Measurements from ENCODE around the gene TMEM176B. TPM values are rescaled to one million over a fixed set of nuclear protein-coding genes. Genes with fewer than 3 reads are reported as not detected.

Gene TMEM176B
- total RNA-seq, 2 donors from 2014 or later, result 21.0 to 25.2 TPM

DNA sequence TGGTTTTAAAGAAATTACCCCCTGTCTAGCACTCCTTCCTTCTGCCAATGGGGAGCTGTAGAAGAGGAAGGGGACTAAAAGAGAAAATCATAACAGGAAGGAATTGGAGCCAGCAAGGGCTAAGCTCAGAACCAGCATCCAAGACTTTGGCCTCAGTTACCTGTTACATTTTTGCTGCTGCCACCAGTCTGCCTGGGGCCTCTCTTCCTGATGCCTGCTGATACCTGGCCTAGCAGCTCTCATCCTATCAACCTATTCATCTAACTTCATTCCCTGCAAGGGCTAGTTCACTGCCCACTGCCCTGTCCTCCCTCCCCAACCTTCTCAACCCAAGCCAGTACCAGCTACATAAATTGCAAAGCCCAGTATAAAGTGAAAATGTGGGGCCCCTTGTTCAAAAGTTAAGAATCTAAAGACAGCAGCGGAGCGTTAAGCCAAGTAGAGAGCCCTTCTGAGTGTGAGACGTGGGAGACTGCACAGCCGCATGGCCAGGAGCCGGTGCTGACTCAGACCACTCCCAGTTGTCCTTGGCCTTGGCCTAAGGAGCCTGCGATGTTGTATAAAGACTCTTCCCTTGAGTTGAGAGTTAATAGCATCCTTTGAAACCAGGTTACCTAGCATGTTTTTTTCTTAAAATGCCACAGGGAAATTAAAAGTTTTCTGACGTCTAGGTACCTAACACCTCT is 38.9 kb upstream of the TMEM176B start:
- Histone ChIP-seq H3K4me1 (ENCODE audit: control insufficient read depth in 1 of 2, low read depth in 2 of 2) (no peaks in the 10 kb centered on the region), H3K4me3 (no peak overlapping the region), H3K27ac (no peak overlapping the region), H3K36me3 (no peaks in the 10 kb centered on the region), H3K27me3 (replicated peaks; ENCODE audit: insufficient read depth) (no peaks in the 10 kb centered on the region), H3K9me3 (no peaks in the 10 kb centered on the region)
- TF ChIP-seq, protein P1, sequence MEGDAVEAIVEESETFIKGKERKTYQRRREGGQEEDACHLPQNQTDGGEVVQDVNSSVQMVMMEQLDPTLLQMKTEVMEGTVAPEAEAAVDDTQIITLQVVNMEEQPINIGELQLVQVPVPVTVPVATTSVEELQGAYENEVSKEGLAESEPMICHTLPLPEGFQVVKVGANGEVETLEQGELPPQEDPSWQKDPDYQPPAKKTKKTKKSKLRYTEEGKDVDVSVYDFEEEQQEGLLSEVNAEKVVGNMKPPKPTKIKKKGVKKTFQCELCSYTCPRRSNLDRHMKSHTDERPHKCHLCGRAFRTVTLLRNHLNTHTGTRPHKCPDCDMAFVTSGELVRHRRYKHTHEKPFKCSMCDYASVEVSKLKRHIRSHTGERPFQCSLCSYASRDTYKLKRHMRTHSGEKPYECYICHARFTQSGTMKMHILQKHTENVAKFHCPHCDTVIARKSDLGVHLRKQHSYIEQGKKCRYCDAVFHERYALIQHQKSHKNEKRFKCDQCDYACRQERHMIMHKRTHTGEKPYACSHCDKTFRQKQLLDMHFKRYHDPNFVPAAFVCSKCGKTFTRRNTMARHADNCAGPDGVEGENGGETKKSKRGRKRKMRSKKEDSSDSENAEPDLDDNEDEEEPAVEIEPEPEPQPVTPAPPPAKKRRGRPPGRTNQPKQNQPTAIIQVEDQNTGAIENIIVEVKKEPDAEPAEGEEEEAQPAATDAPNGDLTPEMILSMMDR (IDR thresholded peaks at IDR 0.05), result no peak
- ATAC-seq (ENCODE audit: insufficient number of reproducible peaks, low FRiP score, low read depth), result no peak
- DNase-seq (ENCODE audit: low spot score), result no peak

DNA sequence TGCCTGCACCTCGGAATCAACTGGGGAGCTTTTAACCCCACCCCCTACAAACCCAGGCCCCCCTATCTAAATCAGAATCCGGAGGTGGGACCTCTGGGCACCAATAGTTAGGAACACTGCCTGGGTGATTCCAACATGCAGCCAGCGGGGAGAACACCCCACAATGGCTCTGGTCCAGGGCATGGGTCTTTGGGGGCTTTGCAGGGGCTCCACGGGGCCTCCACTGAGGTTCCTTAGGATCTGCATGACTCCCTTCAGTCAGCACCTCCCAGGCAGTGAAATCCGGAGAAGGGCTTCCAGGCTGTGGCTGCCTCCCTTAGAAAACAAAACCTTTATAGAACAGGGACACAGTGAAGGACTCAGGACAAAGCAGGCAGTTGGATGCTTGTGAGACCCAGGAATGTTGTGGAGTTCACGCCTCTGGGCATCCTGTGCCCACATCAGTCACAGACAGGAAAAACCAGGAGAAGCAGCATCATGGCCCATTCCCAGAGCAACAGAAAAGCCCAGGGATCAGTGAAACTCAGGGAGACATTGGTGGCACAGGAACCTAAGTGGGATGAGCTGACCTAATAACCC is 35.6 kb upstream of the TMEM176B start:
- no peaks in the 10 kb centered on the region for H3K4me1 ChIP-seq (ENCODE audit: control insufficient read depth in 1 of 2, low read depth in 2 of 2)
- no peaks in the 10 kb centered on the region for H3K36me3 ChIP-seq
- no peak overlapping the region for H3K4me3 ChIP-seq
- TF ChIP-seq, protein P1 (IDR thresholded peaks at IDR 0.05), result no peak
- DNase-seq (ENCODE audit: low spot score) (no peak), ATAC-seq (ENCODE audit: insufficient number of reproducible peaks, low FRiP score, low read depth) (no peak)
- H3K27me3 ChIP-seq (replicated peaks; ENCODE audit: insufficient read depth), result no peaks in the 10 kb centered on the region
- no peaks in the 10 kb centered on the region for H3K9me3 ChIP-seq
- no peak overlapping the region for H3K27ac ChIP-seq

DNA sequence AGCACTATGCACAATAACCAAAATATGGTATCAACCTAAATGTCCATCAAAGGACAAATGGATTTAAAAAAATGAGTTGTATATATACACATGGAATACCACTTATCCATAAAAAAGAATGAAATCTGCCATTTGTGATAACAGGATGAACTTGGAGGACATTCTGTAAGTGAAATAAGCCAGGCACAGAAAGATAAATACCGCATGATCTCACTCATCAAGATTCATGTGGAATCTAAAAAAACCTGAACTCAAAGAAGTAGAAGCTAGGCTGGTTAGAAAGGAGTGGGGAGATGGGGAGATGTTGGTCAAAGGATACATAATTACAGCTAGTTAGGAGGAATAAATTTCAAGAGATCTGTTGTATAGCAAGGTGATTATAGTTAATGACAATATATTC is 34.9 kb upstream of the TMEM176B start:
- H3K27ac ChIP-seq, result no peak overlapping the region
- H3K4me1 ChIP-seq (ENCODE audit: control insufficient read depth in 1 of 2, low read depth in 2 of 2), result no peaks in the 10 kb centered on the region
- ATAC-seq (ENCODE audit: insufficient number of reproducible peaks, low FRiP score, low read depth), result no peak
- H3K36me3 ChIP-seq, result no peaks in the 10 kb centered on the region
- TF ChIP-seq, protein P1 (IDR thresholded peaks at IDR 0.05), result no peak
- H3K27me3 ChIP-seq (replicated peaks; ENCODE audit: insufficient read depth), result no peaks in the 10 kb centered on the region
- no peak for DNase-seq (ENCODE audit: low spot score)
- no peak overlapping the region for H3K4me3 ChIP-seq
- no peaks in the 10 kb centered on the region for H3K9me3 ChIP-seq

DNA sequence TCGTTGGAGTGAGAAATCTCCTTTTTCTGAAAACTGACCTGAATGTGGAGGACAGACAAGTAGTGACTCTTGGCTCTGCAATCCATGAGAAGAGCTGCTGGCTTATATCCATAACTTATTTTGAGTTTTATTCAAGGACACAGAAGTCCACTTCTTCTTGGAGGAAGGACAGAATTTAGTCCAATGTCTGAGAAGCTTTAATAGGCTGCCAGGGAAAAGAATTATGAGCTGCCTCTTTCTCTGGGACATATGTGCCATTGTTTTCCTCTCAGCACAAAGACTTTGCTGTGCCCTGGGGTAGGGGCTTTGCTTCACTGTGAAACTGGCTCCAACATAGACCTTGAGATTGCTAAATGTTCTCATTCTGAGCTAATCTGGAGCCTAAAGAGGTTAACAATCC is 31.7 kb upstream of the TMEM176B start:
- H3K36me3 ChIP-seq, result no peaks in the 10 kb centered on the region
- ATAC-seq (ENCODE audit: insufficient number of reproducible peaks, low FRiP score, low read depth) (no peak), DNase-seq (ENCODE audit: low spot score) (no peak)
- no peaks in the 10 kb centered on the region for H3K27me3 ChIP-seq (replicated peaks; ENCODE audit: insufficient read depth)
- no peak overlapping the region for H3K4me3 ChIP-seq
- TF ChIP-seq, protein P1 (IDR thresholded peaks at IDR 0.05), result no peak
- H3K4me1 ChIP-seq (ENCODE audit: control insufficient read depth in 1 of 2, low read depth in 2 of 2), result no peaks in the 10 kb centered on the region
- no peaks in the 10 kb centered on the region for H3K9me3 ChIP-seq
- no peak overlapping the region for H3K27ac ChIP-seq

DNA sequence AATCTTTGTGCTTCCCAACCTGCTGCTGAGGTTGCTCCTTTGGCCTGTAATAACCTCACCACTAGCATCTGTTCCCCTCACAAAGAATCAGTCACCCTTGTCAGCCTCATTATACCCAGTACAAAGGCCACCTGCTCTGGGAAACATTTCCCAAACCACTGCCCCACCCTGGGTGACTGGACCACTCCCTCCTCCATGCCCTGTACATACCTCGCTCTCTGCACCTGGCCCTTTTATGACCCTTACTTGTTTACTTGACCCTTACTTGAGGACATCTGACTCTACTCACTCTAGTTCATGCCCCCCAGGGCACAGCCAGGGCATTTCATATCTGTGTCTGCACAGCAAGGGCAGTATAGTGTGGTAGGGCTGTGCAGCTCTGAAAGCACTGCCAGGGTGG is 30.8 kb upstream of the TMEM176B start:
- no peak for DNase-seq (ENCODE audit: low spot score)
- H3K27me3 ChIP-seq (replicated peaks; ENCODE audit: insufficient read depth), result no peaks in the 10 kb centered on the region
- no peaks in the 10 kb centered on the region for H3K36me3 ChIP-seq
- H3K4me3 ChIP-seq, result no peak overlapping the region
- no peaks in the 10 kb centered on the region for H3K4me1 ChIP-seq (ENCODE audit: control insufficient read depth in 1 of 2, low read depth in 2 of 2)
- no peak for ATAC-seq (ENCODE audit: insufficient number of reproducible peaks, low FRiP score, low read depth)
- no peak overlapping the region for H3K27ac ChIP-seq
- H3K9me3 ChIP-seq, result no peaks in the 10 kb centered on the region
- TF ChIP-seq, protein P1 (IDR thresholded peaks at IDR 0.05), result no peak
